ENCODE data around the gene ARHGAP9. TPM values are rescaled to one million over a fixed set of nuclear protein-coding genes. Genes with fewer than 3 reads are reported as not detected.

Gene ARHGAP9
- total RNA-seq, 4 donors from 2014 or later, result 5.4 to 7.4 (median 5.9) TPM

- no peak for DNase-seq (ENCODE audit: low spot score in 2 of 2)
- H3K36me3 ChIP-seq, result peaks cover 5% of the 10 kb centered on the region
- peaks cover 43% of the 10 kb centered on the region for H3K27me3 ChIP-seq
- 43% methylated on average over 7 of the region's 7 CpGs for WGBS
- H3K9me3 ChIP-seq, result no peaks in the 10 kb centered on the region
- peak overlapping the region; percentile 51 for H3K4me3 ChIP-seq
- TF ChIP-seq POLR2AphosphoS5 (IDR thresholded peaks at IDR 0.05), result no peak
- no peak for TF ChIP-seq EP300 (IDR thresholded peaks at IDR 0.05)
- TF ChIP-seq CTCF (IDR thresholded peaks at IDR 0.05), result no peak
- H3K4me1 ChIP-seq, result peaks cover 17% of the 10 kb centered on the region
- H3K27ac ChIP-seq, result no peak overlapping the region
These were observed 4.8 kb downstream of the ARHGAP9 start for GRCh38 chr12:57474862-57475261.

GRCh38 chr12:57474430-57474829 is 5.2 kb downstream of the ARHGAP9 start:
- Histone ChIP-seq H3K4me1 (peaks cover 17% of the 10 kb centered on the region), H3K9me3 (no peaks in the 10 kb centered on the region), H3K4me3 (no peak overlapping the region), H3K36me3 (peaks cover 5% of the 10 kb centered on the region), H3K27ac (no peak overlapping the region), H3K27me3 (peaks cover 43% of the 10 kb centered on the region)
- 83% methylated on average over 8 of the region's 8 CpGs for whole genome bisulfite sequencing
- TF ChIP-seq POLR2A (IDR thresholded peaks at IDR 0.05), result no peak
- no peak for TF ChIP-seq EP300 (IDR thresholded peaks at IDR 0.05)
- no peak for TF ChIP-seq CTCF (IDR thresholded peaks at IDR 0.05)
- TF ChIP-seq POLR2AphosphoS5 (IDR thresholded peaks at IDR 0.05), result no peak
- DNase-seq (ENCODE audit: low spot score in 2 of 2), result no peak

- no peak for DNase-seq (ENCODE audit: low spot score in 2 of 2)
- no peak for TF ChIP-seq POLR2AphosphoS5 (IDR thresholded peaks at IDR 0.05)
- TF ChIP-seq POLR2A (IDR thresholded peaks at IDR 0.05), result no peak
- TF ChIP-seq EP300 (IDR thresholded peaks at IDR 0.05), result no peak
- no peak for TF ChIP-seq CTCF (IDR thresholded peaks at IDR 0.05)
- Histone ChIP-seq H3K4me3 (no peak overlapping the region), H3K27ac (no peak overlapping the region), H3K9me3 (no peaks in the 10 kb centered on the region), H3K36me3 (peaks cover 5% of the 10 kb centered on the region), H3K27me3 (peaks cover 43% of the 10 kb centered on the region), H3K4me1 (peaks cover 17% of the 10 kb centered on the region)
- WGBS, result 81% methylated on average over 5 of the region's 5 CpGs
These were observed 5.8 kb downstream of the ARHGAP9 start for GRCh38 chr12:57473886-57474285.

GRCh38 chr12:57473392-57473791 is 6.3 kb downstream of the ARHGAP9 start:
- 51% methylated on average over 3 of the region's 3 CpGs for WGBS
- no peak for DNase-seq (ENCODE audit: low spot score in 2 of 2)
- H3K36me3 ChIP-seq, result peaks cover 5% of the 10 kb centered on the region
- H3K4me1 ChIP-seq, result peaks cover 17% of the 10 kb centered on the region
- TF ChIP-seq CTCF (IDR thresholded peaks at IDR 0.05) (no peak), POLR2AphosphoS5 (IDR thresholded peaks at IDR 0.05) (no peak), POLR2A (IDR thresholded peaks at IDR 0.05) (no peak), EP300 (IDR thresholded peaks at IDR 0.05) (no peak)
- H3K4me3 ChIP-seq, result no peak overlapping the region
- no peak overlapping the region for H3K27ac ChIP-seq
- no peaks in the 10 kb centered on the region for H3K9me3 ChIP-seq
- peaks cover 43% of the 10 kb centered on the region for H3K27me3 ChIP-seq

GRCh38 chr12:57472391-57472790 is 7.3 kb downstream of the ARHGAP9 start:
- H3K4me1 ChIP-seq, result peaks cover 17% of the 10 kb centered on the region
- peaks cover 42% of the 10 kb centered on the region for H3K27me3 ChIP-seq
- no peak overlapping the region for H3K27ac ChIP-seq
- no peak for DNase-seq (ENCODE audit: low spot score in 2 of 2)
- no peak for TF ChIP-seq POLR2A (IDR thresholded peaks at IDR 0.05)
- TF ChIP-seq EP300 (IDR thresholded peaks at IDR 0.05), result no peak
- no peak for TF ChIP-seq POLR2AphosphoS5 (IDR thresholded peaks at IDR 0.05)
- no peak for TF ChIP-seq CTCF (IDR thresholded peaks at IDR 0.05)
- H3K9me3 ChIP-seq, result no peaks in the 10 kb centered on the region
- peaks cover 5% of the 10 kb centered on the region for H3K36me3 ChIP-seq
- 85% methylated on average over 3 of the region's 3 CpGs for WGBS
- H3K4me3 ChIP-seq, result no peak overlapping the region

Data from suprapubic skin (tissue), 4 donors.